BJ (cell line): ENCODE measurements around the gene NCL. TPM values are rescaled to one million over a fixed set of nuclear protein-coding genes. Genes with fewer than 3 reads are reported as not detected.
"Not testable (repeated sequence)": the region's sequence is repeated elsewhere in the genome, so short reads cannot be mapped to it uniquely, and the experiment has no call there.

Experiments
- CTCF ChIA-PET: fragments of 350-600 bp; formaldehyde crosslinking; extraction: SDS; loops from one replicate; lab custom pipeline; 2021; ENCODE audit warnings: antibody characterized with exemption, inconsistent platforms; lab: Yijun Ruan, JAX
- POLR2A ChIA-PET: fragments of 300-600 bp; sonication (Branson Sonifier 250); formaldehyde crosslinking; extraction: SDS; loops from one replicate; lab custom pipeline; 2021; ENCODE audit warnings: antibody characterized with exemption; lab: Charles Lee
- DNase-seq: peaks from one replicate; pipeline ENCODE4 v3.0.0-alpha.2; 2011; ENCODE audit warnings: low read depth
- H3K27me3 ChIP-seq: 2 replicates; pipeline ENCODE4 v1.6.0; 2011; ENCODE audit warnings: low read length; ENCODE audit not compliant: control insufficient read depth, insufficient read depth
- H3K36me3 ChIP-seq: 2 replicates; pipeline ENCODE4 v1.5.1; 2011; ENCODE audit warnings: low read length; ENCODE audit not compliant: control insufficient read depth, insufficient read depth
- H3K4me3 ChIP-seq: 2 replicates; pipeline ENCODE4 v1.5.1; 2011; ENCODE audit warnings: low read depth, mild to moderate bottlenecking, control low read depth, low read length
- CTCF ChIP-seq: IDR thresholded peaks from 2 replicates; pipeline ENCODE4 v1.5.1; 2011; ENCODE audit warnings: low read depth, mild to moderate bottlenecking, control low read depth, inconsistent platforms, low read length, moderate library complexity; ENCODE audit not compliant: insufficient read depth
- polyA plus RNA-seq: library from polyadenylated mRNA; depleted of rRNA; stranded (reverse); fragments of >200 nt; gene quantifications from 2 replicates; pipeline ENCODE4 v1.2.3, GENCODE V29; 2011; rRNA removed
- small RNA-seq: library from RNA; depleted of rRNA; stranded (forward); fragments of <200 nt; gene quantifications from one replicate; pipeline ENCODE3, GENCODE V24; 2012; ENCODE audit warnings: low replicate concordance, low read depth; ENCODE audit not compliant: insufficient read length

NCL gene
- polyA plus RNA-seq, 1 experiment: 76.9 TPM

GRCh38 chr2:231410293-231411004, 53.8 kb downstream of the NCL start:
- no peaks in the 10 kb centered on the region for H3K36me3 ChIP-seq
- TF ChIP-seq CTCF: peak; percentile 44
- DNase-seq: no peak
- ChIA-PET POLR2A (no interaction called here), CTCF (interaction anchor here (0.8 to 5.0 kb wide), 10 partner anchors 9 to 190 kb away, joined by 5 to 75 read pairs (median 24); no protein-coding TSS in a partner anchor)
- H3K4me3 ChIP-seq: no peak overlapping the region
- H3K27me3 ChIP-seq: no peaks in the 10 kb centered on the region; the same call in 1 of the 2 replicates

- ChIA-PET POLR2A (no interaction called here), CTCF (interaction anchor here (0.7 to 3.7 kb wide), 4 partner anchors 12 to 271 kb away, joined by 3 to 23 read pairs (median 4); no protein-coding TSS in a partner anchor)
- DNase-seq: no peak
- no peaks in the 10 kb centered on the region; the same call in 1 of the 2 replicates for H3K27me3 ChIP-seq
- H3K36me3 ChIP-seq: no peaks in the 10 kb centered on the region
- H3K4me3 ChIP-seq: no peak overlapping the region
- no peak for TF ChIP-seq CTCF
Observed at GRCh38 chr2:231409776-231410175, 54.5 kb downstream of the NCL start.

- CTCF ChIA-PET: interaction anchor here (0.7 to 3.9 kb wide), 5 partner anchors 10 to 181 kb away, joined by 3 to 23 read pairs (median 9); no protein-coding TSS in a partner anchor
- DNase-seq, H3K4me3 ChIP-seq, H3K27me3 ChIP-seq, POLR2A ChIA-PET, H3K36me3 ChIP-seq: not testable (repeated sequence)
Observed at GRCh38 chr2:231408304-231408703, 56.0 kb downstream of the NCL start.

GRCh38 chr2:231407686-231408085, 56.6 kb downstream of the NCL start:
- H3K36me3 ChIP-seq, H3K27me3 ChIP-seq, H3K4me3 ChIP-seq, DNase-seq, POLR2A ChIA-PET: not testable (repeated sequence)
- CTCF ChIA-PET: interaction anchor here (0.6 to 3.9 kb wide), 5 partner anchors 15 to 613 kb away, joined by 3 to 23 read pairs (median 9); no protein-coding TSS in a partner anchor

GRCh38 chr2:231405601-231406367, 58.5 kb downstream of the NCL start:
- H3K4me3 ChIP-seq, POLR2A ChIA-PET, DNase-seq, H3K27me3 ChIP-seq, H3K36me3 ChIP-seq: not testable (repeated sequence)
- peak; percentile 42 for TF ChIP-seq CTCF
- CTCF ChIA-PET: interaction anchor here (0.6 to 3.9 kb wide), 23 partner anchors 9 to 1997 kb away, joined by 3 to 23 read pairs (median 4); no protein-coding TSS in a partner anchor

- CTCF ChIA-PET: interaction anchor here (0.6 to 5.2 kb wide), 6 partner anchors 8 to 141 kb away, joined by 3 to 33 read pairs (median 3); no protein-coding TSS in a partner anchor
- DNase-seq, H3K4me3 ChIP-seq, H3K27me3 ChIP-seq, H3K36me3 ChIP-seq, POLR2A ChIA-PET: not testable (repeated sequence)
Observed at GRCh38 chr2:231404183-231404578, 60.1 kb downstream of the NCL start.

Small RNA genes within 50 kb of the gene (small RNA-seq; reads per million reads assigned to genes)
- gene RNU2-22P (not detected), gene SNORA75 (16.2 reads per million, percentile 81 among the genes with 10 or more reads in this experiment), gene SNORD20 (not detected), gene SNORD82 (1,088 reads per million, percentile 96 among the genes with 10 or more reads in this experiment)

Other genes starting within 250 kb of the NCL start
- 0.06 and 0.15 TPM in 2 replicates for gene B3GNT7, start 68.8 kb downstream of the NCL start, polyA plus RNA-seq
- not detected in 2 replicates for gene NMUR1, start 66.0 kb upstream of the NCL start, polyA plus RNA-seq
- gene TEX44, start 128.4 kb upstream of the NCL start, polyA plus RNA-seq: not detected in 2 replicates
- gene PTMA, start 244.0 kb upstream of the NCL start, polyA plus RNA-seq: 363 and 447 TPM in 2 replicates